IMR-90 (cell line): Measurements from ENCODE around the gene CALHM3. TPM values are rescaled to one million over a fixed set of nuclear protein-coding genes. Genes with fewer than 3 reads are reported as not detected.

Experiments used
- ATAC-seq: fragments of 200-7000 bp; cut with Tn5 transposase; 2 replicates; pipeline ENCODE4 v1.9.1; 2020; ENCODE audit warnings: low read depth, mild to moderate bottlenecking, moderate library complexity
- BruUV-seq: library from RNA; stranded (reverse); fragments of 400-500 nt; replicated peaks from 2 replicates; lab custom pipeline; 2021; lab: Mats Ljungman, UMichigan
- CTCF ChIA-PET: fragments of 300-600 bp; formaldehyde crosslinking; extraction: SDS; loops from one replicate; lab custom pipeline; 2021; ENCODE audit warnings: antibody characterized with exemption; lab: Yijun Ruan, JAX
- POLR2A ChIA-PET: fragments of 300-600 bp; sonication (Branson Sonifier 250); formaldehyde crosslinking; loops from one replicate; lab custom pipeline; 2022; ENCODE audit warnings: antibody characterized with exemption; ENCODE audit not compliant: unreplicated experiment; lab: Charles Lee
- DNase-seq: peaks from one replicate; pipeline ENCODE4 v3.0.0; 2013
- H2AFZ ChIP-seq: replicated peaks from 2 replicates; pipeline ENCODE3; 2013; ENCODE audit warnings: low read length, mild to moderate bottlenecking; ENCODE audit not compliant: poor library complexity
- H2AK5ac ChIP-seq: 2 replicates; pipeline ENCODE4 v1.6.1; 2013; ENCODE audit warnings: low read depth, low read length, inconsistent platforms
- H2AK9ac ChIP-seq: replicated peaks from 2 replicates; pipeline ENCODE3; 2013; ENCODE audit warnings: mild to moderate bottlenecking, low read depth, low read length, moderate library complexity; ENCODE audit not compliant: poor library complexity
- H2BK120ac ChIP-seq: 2 replicates; pipeline ENCODE4 v1.6.1; 2013; ENCODE audit warnings: low read depth, low read length, inconsistent platforms
- H2BK15ac ChIP-seq: 3 replicates; pipeline ENCODE4 v1.6.1; 2013; ENCODE audit warnings: low read depth, low read length, inconsistent platforms
- H2BK20ac ChIP-seq: 2 replicates; pipeline ENCODE4 v1.6.1; 2013; ENCODE audit warnings: low read depth, mild to moderate bottlenecking, inconsistent platforms, low read length, moderate library complexity
- H2BK5ac ChIP-seq: 2 replicates; pipeline ENCODE4 v1.6.1; 2013; ENCODE audit warnings: mild to moderate bottlenecking, low read depth, low read length, inconsistent platforms; ENCODE audit not compliant: poor library complexity, severe bottlenecking
- H3K14ac ChIP-seq: replicated peaks from 2 replicates; pipeline ENCODE4 v1.6.1; 2013; ENCODE audit warnings: low read depth, low read length, inconsistent platforms
- H3K18ac ChIP-seq: 2 replicates; pipeline ENCODE4 v1.6.1; 2013; ENCODE audit warnings: low read depth, low read length, control low read depth
- H3K23ac ChIP-seq: 2 replicates; pipeline ENCODE4 v1.6.1; 2013; ENCODE audit warnings: low read depth, low read length, inconsistent platforms
- H3K27ac ChIP-seq: 2 replicates; pipeline ENCODE4 v1.5.1; 2013; ENCODE audit warnings: mild to moderate bottlenecking, control low read depth, low read length; ENCODE audit not compliant: insufficient read depth
- H3K27me3 ChIP-seq: 2 replicates; pipeline ENCODE4 v1.6.1; 2013; ENCODE audit warnings: low read length; ENCODE audit not compliant: control insufficient read depth, insufficient read depth
- H3K36me3 ChIP-seq: 2 replicates; pipeline ENCODE4 v1.6.1; 2013; ENCODE audit warnings: low read length, mixed read lengths; ENCODE audit not compliant: control insufficient read depth, insufficient read depth
- H3K4ac ChIP-seq: 2 replicates; pipeline ENCODE4 v1.6.1; 2013; ENCODE audit warnings: low read depth, low read length, inconsistent platforms
- H3K4me1 ChIP-seq: 2 replicates; pipeline ENCODE4 v1.6.1; 2013; ENCODE audit warnings: low read length, mixed read lengths; ENCODE audit not compliant: control insufficient read depth, insufficient read depth
- H3K4me2 ChIP-seq: 2 replicates; pipeline ENCODE4 v1.6.1; 2013; ENCODE audit warnings: low read depth, mild to moderate bottlenecking, control low read depth, low read length, moderate library complexity
- H3K4me3 ChIP-seq: 2 replicates; pipeline ENCODE4 v1.5.1; 2013; ENCODE audit warnings: low read depth, mild to moderate bottlenecking, control low read depth, low read length, moderate library complexity; ENCODE audit not compliant: insufficient read depth
- H3K56ac ChIP-seq: 2 replicates; pipeline ENCODE4 v1.6.1; 2013; ENCODE audit warnings: low read length, inconsistent platforms; ENCODE audit not compliant: insufficient read depth; ENCODE audit errors: extremely low read depth
- H3K79me1 ChIP-seq, 2 experiments: 2 replicates each; pipeline ENCODE4 v1.6.1; 2013; ENCODE audit warnings: low read length in 2 of 2, inconsistent platforms in 1 of 2, low read depth in 1 of 2
- H3K9ac ChIP-seq: 2 replicates; pipeline ENCODE4 v1.6.1; 2013; ENCODE audit warnings: low read depth, low read length, control low read depth
- H3K9me1 ChIP-seq: 2 replicates; pipeline ENCODE4 v1.6.1; 2013; ENCODE audit warnings: low read length, inconsistent platforms; ENCODE audit not compliant: insufficient read depth
- H3K9me3 ChIP-seq: 2 replicates; pipeline ENCODE4 v1.6.1; 2013; ENCODE audit warnings: low read length; ENCODE audit not compliant: control insufficient read depth, insufficient read depth
- H4K20me1 ChIP-seq: 2 replicates; pipeline ENCODE4 v1.6.1; 2013; ENCODE audit warnings: low read length, inconsistent platforms; ENCODE audit not compliant: insufficient read depth
- H4K5ac ChIP-seq: 2 replicates; pipeline ENCODE4 v1.6.1; 2013; ENCODE audit warnings: mild to moderate bottlenecking, low read depth, low read length, control low read depth
- H4K8ac ChIP-seq, 2 experiments: 2 replicates each; pipeline ENCODE4 v1.6.1; 2013; ENCODE audit warnings: low read depth in 2 of 2, low read length in 2 of 2, control low read depth in 1 of 2, inconsistent platforms in 1 of 2
- H4K91ac ChIP-seq: 2 replicates; pipeline ENCODE4 v1.6.1; 2013; ENCODE audit warnings: low read depth, low read length, inconsistent platforms; ENCODE audit not compliant: insufficient read depth
- BHLHE40 ChIP-seq: fragments of 150-350 bp; IDR thresholded peaks from 2 replicates; pipeline ENCODE4 v1.6.1; 2016; ENCODE audit warnings: mild to moderate bottlenecking, low read depth, low read length
- CEBPB ChIP-seq: IDR thresholded peaks from 2 replicates; pipeline ENCODE4 v1.6.1; 2012; ENCODE audit warnings: low read depth, low read length, improper control_type of control experiment
- CTCF ChIP-seq: conservative IDR thresholded peaks from 2 replicates; pipeline ENCODE4 v1.5.1; 2012; ENCODE audit warnings: mild to moderate bottlenecking, low read depth, low read length, improper control_type of control experiment
- FOS ChIP-seq: fragments of 150-350 bp; IDR thresholded peaks from 2 replicates; pipeline ENCODE4 v1.6.1; 2016; ENCODE audit warnings: low read depth, low read length
- MAZ ChIP-seq: IDR thresholded peaks from 2 replicates; pipeline ENCODE4 v1.6.1; 2012; ENCODE audit warnings: low read depth, mild to moderate bottlenecking, low read length, improper control_type of control experiment, moderate library complexity, borderline replicate concordance
- MXI1 ChIP-seq: IDR thresholded peaks from 2 replicates; pipeline ENCODE4 v1.6.1; 2012; ENCODE audit warnings: low read depth, mild to moderate bottlenecking, low read length, moderate library complexity, borderline replicate concordance
- POLR2A ChIP-seq: IDR thresholded peaks from 2 replicates; pipeline ENCODE4 v1.6.1; 2012; ENCODE audit warnings: mild to moderate bottlenecking, low read depth, low read length
- RAD21 ChIP-seq: IDR thresholded peaks from 2 replicates; pipeline ENCODE4 v1.6.1; 2012; ENCODE audit warnings: low read length, improper control_type of control experiment
- RCOR1 ChIP-seq: IDR thresholded peaks from 2 replicates; pipeline ENCODE4 v1.6.1; 2012; ENCODE audit warnings: mild to moderate bottlenecking, low read length, improper control_type of control experiment; ENCODE audit not compliant: insufficient replicate concordance
- SMC3 ChIP-seq: fragments of 150-350 bp; IDR thresholded peaks from 2 replicates; pipeline ENCODE4 v1.6.1; 2016; ENCODE audit warnings: low read depth, mild to moderate bottlenecking, antibody characterized with exemption, low read length, moderate library complexity
- WGBS, 2 experiments: methylation state at CpG; one replicate each; pipeline versions ENCODE4 v1.1.5 to v1.1.7; 2013; ENCODE audit warnings: missing lambda C conversion rate in 2 of 2; ENCODE audit not compliant: insufficient read length in 1 of 2; ENCODE audit errors: extremely low coverage in 2 of 2; 5-methylcytosine and 5-hydroxymethylcytosine counted together
- dilution Hi-C: fragments of 300-500 bp; cut with HindIII; formaldehyde crosslinking; loops from one replicate; pipeline ENCODE4 v1.14.3; 2018; ENCODE audit warnings: low sequenced_read_pairs; ENCODE audit not compliant: unreplicated experiment
- in situ Hi-C: fragments of 300-500 bp; cut with MboI; formaldehyde crosslinking; loops from 3 replicates; pipeline ENCODE4 v1.14.3; 2019; ENCODE audit warnings: low sequenced_read_pairs, inconsistent platforms, mixed read lengths
- intact Hi-C: fragments of 100-400 bp; cut with micrococcal nuclease; formaldehyde crosslinking; loops from 2 replicates; pipeline ENCODE4 v1.10.0; 2022
- polyA plus RNA-seq, 3 experiments: library from polyadenylated mRNA; depleted of rRNA; stranded (reverse); fragments of >200 nt; gene quantifications; 2 replicates each; pipeline ENCODE4 v1.2.3, GENCODE V29; 2012; ENCODE audit warnings: low replicate concordance in 1 of 3
- total RNA-seq: library from RNA; depleted of rRNA; stranded (reverse); fragments of >200 nt; gene quantifications from 2 replicates; pipeline ENCODE4 v1.2.3, GENCODE V29; 2012
- TF ChIP-seq, protein P1 (sequence below): fragments of 150-350 bp; IDR thresholded peaks from 2 replicates; pipeline ENCODE4 v1.6.1; 2016; ENCODE audit warnings: low read depth, mild to moderate bottlenecking, low read length, moderate library complexity, borderline replicate concordance

CALHM3 gene
- total and polyA plus RNA-seq, 2 of the 4 experiments (the other 2 are of a cell fraction), result not detected

- dilution Hi-C loops (no loop called here), in situ Hi-C loops (no loop called here)
- H2BK5ac ChIP-seq, result no peak overlapping the region
Measured at GRCh38 chr10:103512591-103513379, 33.7 kb upstream of the CALHM3 start.

More at GRCh38 chr10:103512591-103513379, 33.7 kb upstream of the CALHM3 start:
- no peak overlapping the region for H2BK15ac ChIP-seq
- H2AK9ac ChIP-seq, result no peak overlapping the region
- H4K20me1 ChIP-seq, result peaks cover 8% of the 10 kb centered on the region; the same call in 1 of the 2 replicates
- no TSS peak for BruUV-seq
- no peak overlapping the region for H3K27ac ChIP-seq
- no peak overlapping the region for H3K56ac ChIP-seq
- peaks cover 2% of the 10 kb centered on the region; the same call in 1 of the 2 replicates for H3K9me3 ChIP-seq
- ATAC-seq, result peak; percentile 64
- no peak overlapping the region for H4K5ac ChIP-seq
- peaks cover 4% of the 10 kb centered on the region; the same call in 1 of the 2 replicates for H3K4me1 ChIP-seq
- no peak overlapping the region for H3K18ac ChIP-seq
- no peak for DNase-seq
- H2AK5ac ChIP-seq, result no peak overlapping the region
- H3K4me3 ChIP-seq, result no peak overlapping the region
- no peaks in the 10 kb centered on the region for H3K36me3 ChIP-seq
- ChIA-PET CTCF (interaction anchor here (1.1 kb wide), 1 partner anchor 27 kb away, joined by 3 read pairs; no protein-coding TSS in a partner anchor), POLR2A (no interaction called here)
- no peak overlapping the region for H4K91ac ChIP-seq
- H3K14ac ChIP-seq, result no peak overlapping the region
- H2AFZ ChIP-seq, result no peak overlapping the region
- no peak overlapping the region for H4K8ac ChIP-seq
- H3K27me3 ChIP-seq, result peaks cover 60% of the 10 kb centered on the region
- H3K4me2 ChIP-seq, result no peak overlapping the region
- H3K4ac ChIP-seq, result no peak overlapping the region
- no peaks in the 10 kb centered on the region for H3K9me1 ChIP-seq
- intact Hi-C loops, result no loop called here
- H3K9ac ChIP-seq, result no peak overlapping the region
- no peaks in the 10 kb centered on the region for H3K79me1 ChIP-seq
- WGBS, 2 experiments, result no CpG with 5 or more reads among the region's 13 CpGs
- TF ChIP-seq BHLHE40, result no peak
- TF ChIP-seq MAZ, result no peak
- no peak for TF ChIP-seq RAD21
- no peak for TF ChIP-seq CEBPB
- no peak for TF ChIP-seq MXI1
- no peak for TF ChIP-seq FOS
- no peak for TF ChIP-seq RCOR1
- TF ChIP-seq SMC3, result no peak
- TF ChIP-seq CTCF, result no peak
- TF ChIP-seq POLR2A, result no peak
- TF ChIP-seq, protein P1, sequence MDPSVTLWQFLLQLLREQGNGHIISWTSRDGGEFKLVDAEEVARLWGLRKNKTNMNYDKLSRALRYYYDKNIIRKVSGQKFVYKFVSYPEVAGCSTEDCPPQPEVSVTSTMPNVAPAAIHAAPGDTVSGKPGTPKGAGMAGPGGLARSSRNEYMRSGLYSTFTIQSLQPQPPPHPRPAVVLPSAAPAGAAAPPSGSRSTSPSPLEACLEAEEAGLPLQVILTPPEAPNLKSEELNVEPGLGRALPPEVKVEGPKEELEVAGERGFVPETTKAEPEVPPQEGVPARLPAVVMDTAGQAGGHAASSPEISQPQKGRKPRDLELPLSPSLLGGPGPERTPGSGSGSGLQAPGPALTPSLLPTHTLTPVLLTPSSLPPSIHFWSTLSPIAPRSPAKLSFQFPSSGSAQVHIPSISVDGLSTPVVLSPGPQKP, result no peak
- no peak overlapping the region for H2BK120ac ChIP-seq
- no peak overlapping the region for H3K23ac ChIP-seq
- H2BK20ac ChIP-seq, result no peak overlapping the region
